Body of pancreas (tissue), 4 donors: Measurements from ENCODE around the gene LIMK1.

Source experiments
- CTCF ChIP-seq, 7 experiments: fragments of 450-650 bp in 4 of 7; fragments of 200-600 bp in 3 of 7; sonication (generic) in 3 of 7; IDR thresholded peaks; one replicate each; pipeline ENCODE4 v1.5.1; 2016 to 2019; ENCODE audit warnings: antibody characterized with exemption in 7 of 7
- POLR2A ChIP-seq, 3 donors: fragments of 450-650 bp; IDR thresholded peaks; one replicate each; pipeline ENCODE4 v1.6.1; 2016; ENCODE audit warnings: antibody characterized with exemption in 3 of 3, mild to moderate bottlenecking in 2 of 3

- TF ChIP-seq CTCF (IDR thresholded peaks at IDR 0.05) (no peak), POLR2A (IDR thresholded peaks at IDR 0.05) (no peak)
These were observed 58.1 kb downstream of the LIMK1 start for GRCh38 chr7:74141705-74142104.
